Mammary epithelial cell (primary cell): ENCODE results near the gene PLEKHM3.

ENCODE experiments used
- EZH2 ChIP-seq: IDR thresholded peaks from 2 replicates; pipeline ENCODE4 v1.6.1; 2012; ENCODE audit warnings: low read length, inconsistent platforms, borderline replicate concordance
- TF ChIP-seq, protein P1 (sequence below), 2 donors: IDR thresholded peaks in 1 of 2; conservative IDR thresholded peaks in 1 of 2; 2 replicates each; pipeline ENCODE4 v1.5.1; 2011 to 2012; ENCODE audit warnings: inconsistent platforms in 2 of 2, low read length in 2 of 2, mild to moderate bottlenecking in 2 of 2, control low read depth in 1 of 2, low read depth in 1 of 2; ENCODE audit not compliant: insufficient read depth in 1 of 2; ENCODE audit errors: extremely low read depth in 1 of 2

DNA sequence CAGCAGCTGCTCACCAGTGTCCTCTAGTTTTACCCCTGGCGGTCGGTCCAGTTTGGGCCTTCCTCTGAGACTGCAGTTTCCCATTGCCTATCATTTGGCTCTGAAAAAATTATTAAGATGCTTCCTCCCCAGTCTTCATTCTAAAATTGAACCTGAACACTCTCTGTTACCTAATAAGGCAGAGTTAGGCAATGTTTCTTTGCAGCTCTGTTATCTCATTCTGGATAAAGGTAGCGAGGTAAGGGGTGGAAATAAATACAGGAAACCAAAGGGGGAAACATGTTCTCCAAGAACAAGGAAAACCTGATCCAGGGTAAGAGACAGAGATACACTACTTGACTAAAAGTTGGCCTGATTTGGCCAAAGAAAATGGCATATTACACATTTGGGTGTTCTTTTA lies 164.6 kb downstream of the PLEKHM3 start:
- TF ChIP-seq, protein P1, sequence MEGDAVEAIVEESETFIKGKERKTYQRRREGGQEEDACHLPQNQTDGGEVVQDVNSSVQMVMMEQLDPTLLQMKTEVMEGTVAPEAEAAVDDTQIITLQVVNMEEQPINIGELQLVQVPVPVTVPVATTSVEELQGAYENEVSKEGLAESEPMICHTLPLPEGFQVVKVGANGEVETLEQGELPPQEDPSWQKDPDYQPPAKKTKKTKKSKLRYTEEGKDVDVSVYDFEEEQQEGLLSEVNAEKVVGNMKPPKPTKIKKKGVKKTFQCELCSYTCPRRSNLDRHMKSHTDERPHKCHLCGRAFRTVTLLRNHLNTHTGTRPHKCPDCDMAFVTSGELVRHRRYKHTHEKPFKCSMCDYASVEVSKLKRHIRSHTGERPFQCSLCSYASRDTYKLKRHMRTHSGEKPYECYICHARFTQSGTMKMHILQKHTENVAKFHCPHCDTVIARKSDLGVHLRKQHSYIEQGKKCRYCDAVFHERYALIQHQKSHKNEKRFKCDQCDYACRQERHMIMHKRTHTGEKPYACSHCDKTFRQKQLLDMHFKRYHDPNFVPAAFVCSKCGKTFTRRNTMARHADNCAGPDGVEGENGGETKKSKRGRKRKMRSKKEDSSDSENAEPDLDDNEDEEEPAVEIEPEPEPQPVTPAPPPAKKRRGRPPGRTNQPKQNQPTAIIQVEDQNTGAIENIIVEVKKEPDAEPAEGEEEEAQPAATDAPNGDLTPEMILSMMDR (conservative IDR thresholded peaks at IDR 0.05 in 1 of 2, IDR thresholded peaks at IDR 0.05 in 1 of 2; ENCODE audit: extremely low read depth in 1 of 2, insufficient read depth in 1 of 2, low read depth in 1 of 2, low read length in 2 of 2): no peak
- TF ChIP-seq EZH2: no peak
